GM12891 (cell line): ENCODE data around the gene CHRND.

Experiments
- PAX5 ChIP-seq: IDR thresholded peaks from 2 replicates; pipeline ENCODE4 v1.6.1; 2011; ENCODE audit warnings: low read length, moderate library complexity, mild to moderate bottlenecking; ENCODE audit not compliant: insufficient read depth, severe bottlenecking
- POLR2A ChIP-seq: IDR thresholded peaks from 2 replicates; pipeline ENCODE4 v1.6.1; 2011; ENCODE audit warnings: low read depth, low read length, control low read depth
- POLR2AphosphoS5 ChIP-seq: IDR thresholded peaks from 2 replicates; pipeline ENCODE4 v1.6.1; 2011; ENCODE audit warnings: low read depth, low read length, control low read depth
- POU2F2 ChIP-seq: IDR thresholded peaks from 2 replicates; pipeline ENCODE4 v1.6.1; 2011; ENCODE audit warnings: low read depth, mild to moderate bottlenecking, control low read depth, low read length, moderate library complexity
- SPI1 ChIP-seq: IDR thresholded peaks from 2 replicates; pipeline ENCODE4 v1.6.1; 2011; ENCODE audit warnings: low read depth, low read length, control low read depth
- TAF1 ChIP-seq: IDR thresholded peaks from 2 replicates; pipeline ENCODE4 v1.6.1; 2011; ENCODE audit warnings: low read depth, low read length, control low read depth

DNA sequence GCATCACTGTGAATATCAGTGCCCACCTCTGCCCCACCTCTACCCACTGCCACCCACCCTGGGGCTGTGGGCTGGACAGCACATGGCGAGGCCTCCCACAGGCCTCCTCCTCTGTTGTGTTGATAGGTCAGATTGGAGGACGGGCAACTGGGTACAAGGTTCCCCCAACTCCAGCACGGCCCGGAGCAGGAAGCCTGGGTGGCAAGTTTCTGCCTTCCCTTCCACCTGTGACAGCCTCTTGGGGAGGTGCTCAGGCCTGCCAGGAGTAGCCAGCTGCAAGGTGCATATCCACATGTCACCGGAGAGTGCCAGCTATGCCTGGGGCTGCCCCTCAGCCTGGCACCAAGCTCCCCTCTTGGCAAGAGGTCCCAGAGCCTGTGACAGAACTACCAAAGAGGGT, 31.4 kb upstream of the CHRND start:
- TF ChIP-seq POLR2A (no peak), TAF1 (no peak), SPI1 (no peak), POLR2AphosphoS5 (no peak), PAX5 (no peak), POU2F2 (no peak)
